Measurements from ENCODE around the gene OTUB1. TPM values are rescaled to one million over a fixed set of nuclear protein-coding genes. Genes with fewer than 3 reads are reported as not detected.
A peak's percentile ranks its signal among the peaks of the same experiment; 100 is the strongest.

The OTUB1 gene
- total and polyA plus RNA-seq, 7 experiments from 2014 or later: 59.4 to 125 (median 75.0) TPM

- intact Hi-C loops (cut with micrococcal nuclease): no loop called here
- no peak overlapping the region for H3K4me3 ChIP-seq (ENCODE audit: low read length)
- Mint-ChIP-seq H3K36me3 (peaks cover 0 to 12% (median 0%) of the 10 kb centered on the region in 5 donors), H3K27me3 (peaks cover 20 to 40% (median 33%) of the 10 kb centered on the region in 5 donors), H3K27ac (no peak overlapping the region), H3K9me3 (peaks cover 0 to 17% (median 0%) of the 10 kb centered on the region in 11 donors), H3K4me3 (peak overlapping the region in 1 of 10 donors; percentile 63), H3K4me1 (peaks cover 11 to 17% (median 14%) of the 10 kb centered on the region in 7 donors)
- H3K27ac ChIP-seq (ENCODE audit: low read depth, low read length): no peak overlapping the region
- H3K27me3 ChIP-seq (ENCODE audit: control insufficient read depth in 2 of 2, insufficient read depth in 2 of 2, low read length in 2 of 2): no peaks in the 10 kb centered on the region
- peaks cover 0 to 8% (median 0%) of the 10 kb centered on the region in 3 experiments for H3K9me3 ChIP-seq (ENCODE audit: control insufficient read depth in 2 of 3, low read length in 3 of 3)
- DNase-seq (no peak), ATAC-seq (no peak)
- ChIA-PET CTCF (no interaction called here), POLR2A (no interaction called here)
- no peaks in the 10 kb centered on the region for H3K4me1 ChIP-seq (ENCODE audit: control insufficient read depth in 2 of 2, insufficient read depth in 2 of 2, low read length in 2 of 2)
- no peaks in the 10 kb centered on the region for H3K36me3 ChIP-seq (ENCODE audit: control insufficient read depth in 2 of 3, insufficient read depth in 3 of 3, low read length in 3 of 3)
Observed at GRCh38 chr11:64006398-64006797, 20.2 kb downstream of the OTUB1 start.

GRCh38 chr11:64007160-64007628, 21.0 kb downstream of the OTUB1 start:
- POLR2A ChIA-PET: no interaction called here
- peak overlapping the region; percentile 20 for H3K4me3 ChIP-seq (ENCODE audit: low read length)

GRCh38 chr11:64007629-64008282, 21.5 kb downstream of the OTUB1 start:
- H3K27ac Mint-ChIP-seq: no peak overlapping the region
- no peaks in the 10 kb centered on the region for H3K36me3 ChIP-seq (ENCODE audit: control insufficient read depth in 2 of 3, insufficient read depth in 3 of 3, low read length in 3 of 3)
- H3K27me3 Mint-ChIP-seq: peaks cover 20 to 40% (median 32%) of the 10 kb centered on the region in 5 donors
- peak overlapping the region in 7 of 10 donors; percentile 18 to 81 (median 60) for H3K4me3 Mint-ChIP-seq
- H3K9me3 Mint-ChIP-seq: peaks cover 0 to 19% (median 0%) of the 10 kb centered on the region in 11 donors
- no peaks in the 10 kb centered on the region for H3K27me3 ChIP-seq (ENCODE audit: control insufficient read depth in 2 of 2, insufficient read depth in 2 of 2, low read length in 2 of 2)
- H3K36me3 Mint-ChIP-seq: peaks cover 0 to 12% (median 0%) of the 10 kb centered on the region in 5 donors
- H3K9me3 ChIP-seq (ENCODE audit: control insufficient read depth in 2 of 3, low read length in 3 of 3): peaks cover 0 to 8% (median 0%) of the 10 kb centered on the region in 3 experiments
- DNase-seq (no peak), ATAC-seq (peak; percentile 76)
- intact Hi-C loops (cut with micrococcal nuclease): no loop called here
- POLR2A ChIA-PET: no interaction called here
- H3K4me3 ChIP-seq (ENCODE audit: low read length): peak overlapping the region; percentile 20
- CTCF ChIA-PET: no interaction called here
- H3K27ac ChIP-seq (ENCODE audit: low read depth, low read length): no peak overlapping the region
- no peaks in the 10 kb centered on the region for H3K4me1 ChIP-seq (ENCODE audit: control insufficient read depth in 2 of 2, insufficient read depth in 2 of 2, low read length in 2 of 2)
- peaks cover 7 to 16% (median 12%) of the 10 kb centered on the region in 7 donors for H3K4me1 Mint-ChIP-seq

More at GRCh38 chr11:64007160-64007628, 21.0 kb downstream of the OTUB1 start:
- peaks cover 20 to 40% (median 32%) of the 10 kb centered on the region in 5 donors for H3K27me3 Mint-ChIP-seq
- peaks cover 0 to 12% (median 0%) of the 10 kb centered on the region in 5 donors for H3K36me3 Mint-ChIP-seq
- Histone ChIP-seq H3K27me3 (ENCODE audit: control insufficient read depth in 2 of 2, insufficient read depth in 2 of 2, low read length in 2 of 2) (no peaks in the 10 kb centered on the region), H3K27ac (ENCODE audit: low read depth, low read length) (no peak overlapping the region), H3K4me1 (ENCODE audit: control insufficient read depth in 2 of 2, insufficient read depth in 2 of 2, low read length in 2 of 2) (no peaks in the 10 kb centered on the region), H3K9me3 (ENCODE audit: control insufficient read depth in 2 of 3, low read length in 3 of 3) (peaks cover 0 to 8% (median 0%) of the 10 kb centered on the region in 3 experiments), H3K36me3 (ENCODE audit: control insufficient read depth in 2 of 3, insufficient read depth in 3 of 3, low read length in 3 of 3) (no peaks in the 10 kb centered on the region)
- intact Hi-C loops (cut with micrococcal nuclease): no loop called here
- peaks cover 0 to 19% (median 0%) of the 10 kb centered on the region in 11 donors for H3K9me3 Mint-ChIP-seq
- peaks cover 7 to 16% (median 12%) of the 10 kb centered on the region in 7 donors for H3K4me1 Mint-ChIP-seq
- no peak for DNase-seq
- H3K27ac Mint-ChIP-seq: peak overlapping the region in 1 of 9 donors; percentile 3
- CTCF ChIA-PET: no interaction called here
- peak overlapping the region in 9 of 10 donors; percentile 7 to 81 (median 55) for H3K4me3 Mint-ChIP-seq
- peak; percentile 62 for ATAC-seq

- POLR2A ChIA-PET: no interaction called here
- H3K27me3 ChIP-seq (ENCODE audit: control insufficient read depth in 2 of 2, insufficient read depth in 2 of 2, low read length in 2 of 2): no peaks in the 10 kb centered on the region
- peaks cover 0 to 19% (median 0%) of the 10 kb centered on the region in 11 donors for H3K9me3 Mint-ChIP-seq
- H3K36me3 ChIP-seq (ENCODE audit: control insufficient read depth in 2 of 3, insufficient read depth in 3 of 3, low read length in 3 of 3): no peaks in the 10 kb centered on the region
- peak overlapping the region in 5 of 10 donors; percentile 18 to 81 (median 63) for H3K4me3 Mint-ChIP-seq
- H3K4me1 ChIP-seq (ENCODE audit: control insufficient read depth in 2 of 2, insufficient read depth in 2 of 2, low read length in 2 of 2): no peaks in the 10 kb centered on the region
- peaks cover 0 to 12% (median 0%) of the 10 kb centered on the region in 5 donors for H3K36me3 Mint-ChIP-seq
- peaks cover 0 to 8% (median 0%) of the 10 kb centered on the region in 3 experiments for H3K9me3 ChIP-seq (ENCODE audit: control insufficient read depth in 2 of 3, low read length in 3 of 3)
- no peak overlapping the region for H3K4me3 ChIP-seq (ENCODE audit: low read length)
- DNase-seq (no peak), ATAC-seq (no peak)
- H3K27ac Mint-ChIP-seq: no peak overlapping the region
- H3K4me1 Mint-ChIP-seq: peaks cover 7 to 16% (median 12%) of the 10 kb centered on the region in 7 donors
- CTCF ChIA-PET: no interaction called here
- H3K27ac ChIP-seq (ENCODE audit: low read depth, low read length): no peak overlapping the region
- intact Hi-C loops (cut with micrococcal nuclease): no loop called here
- H3K27me3 Mint-ChIP-seq: peaks cover 20 to 40% (median 32%) of the 10 kb centered on the region in 5 donors
Observed at GRCh38 chr11:64008283-64008913, 22.2 kb downstream of the OTUB1 start.

GRCh38 chr11:64008914-64009633, 22.8 kb downstream of the OTUB1 start:
- ChIA-PET POLR2A (no interaction called here), CTCF (no interaction called here)
- no peak for DNase-seq
- Mint-ChIP-seq H3K27ac (no peak overlapping the region), H3K4me1 (peaks cover 7 to 16% (median 12%) of the 10 kb centered on the region in 7 donors), H3K36me3 (peaks cover 0 to 12% (median 0%) of the 10 kb centered on the region in 5 donors), H3K9me3 (peaks cover 0 to 19% (median 0%) of the 10 kb centered on the region in 11 donors), H3K4me3 (no peak overlapping the region), H3K27me3 (peaks cover 20 to 40% (median 32%) of the 10 kb centered on the region in 5 donors)
- H3K9me3 ChIP-seq (ENCODE audit: control insufficient read depth in 2 of 3, low read length in 3 of 3): peaks cover 0 to 8% (median 0%) of the 10 kb centered on the region in 3 experiments
- no peaks in the 10 kb centered on the region for H3K36me3 ChIP-seq (ENCODE audit: control insufficient read depth in 2 of 3, insufficient read depth in 3 of 3, low read length in 3 of 3)
- intact Hi-C loops (cut with micrococcal nuclease): no loop called here
- no peak overlapping the region for H3K27ac ChIP-seq (ENCODE audit: low read depth, low read length)
- no peaks in the 10 kb centered on the region for H3K4me1 ChIP-seq (ENCODE audit: control insufficient read depth in 2 of 2, insufficient read depth in 2 of 2, low read length in 2 of 2)
- no peak for ATAC-seq
- H3K4me3 ChIP-seq (ENCODE audit: low read length): no peak overlapping the region
- no peaks in the 10 kb centered on the region for H3K27me3 ChIP-seq (ENCODE audit: control insufficient read depth in 2 of 2, insufficient read depth in 2 of 2, low read length in 2 of 2)

GRCh38 chr11:64009710-64010109, 23.5 kb downstream of the OTUB1 start:
- CTCF ChIA-PET: no interaction called here
- H3K9me3 ChIP-seq (ENCODE audit: control insufficient read depth in 2 of 3, low read length in 3 of 3): peaks cover 0 to 8% (median 0%) of the 10 kb centered on the region in 3 experiments
- Mint-ChIP-seq H3K4me3 (no peak overlapping the region), H3K9me3 (peaks cover 0 to 19% (median 0%) of the 10 kb centered on the region in 11 donors), H3K27me3 (peaks cover 20 to 40% (median 32%) of the 10 kb centered on the region in 5 donors), H3K36me3 (peaks cover 0 to 12% (median 0%) of the 10 kb centered on the region in 5 donors), H3K27ac (no peak overlapping the region), H3K4me1 (peaks cover 7 to 16% (median 12%) of the 10 kb centered on the region in 7 donors)
- no peak overlapping the region for H3K27ac ChIP-seq (ENCODE audit: low read depth, low read length)
- intact Hi-C loops (cut with micrococcal nuclease): no loop called here
- H3K27me3 ChIP-seq (ENCODE audit: control insufficient read depth in 2 of 2, insufficient read depth in 2 of 2, low read length in 2 of 2): no peaks in the 10 kb centered on the region
- ATAC-seq: no peak
- no peaks in the 10 kb centered on the region for H3K36me3 ChIP-seq (ENCODE audit: control insufficient read depth in 2 of 3, insufficient read depth in 3 of 3, low read length in 3 of 3)
- no peak overlapping the region for H3K4me3 ChIP-seq (ENCODE audit: low read length)
- DNase-seq: no peak
- POLR2A ChIA-PET: no interaction called here
- H3K4me1 ChIP-seq (ENCODE audit: control insufficient read depth in 2 of 2, insufficient read depth in 2 of 2, low read length in 2 of 2): no peaks in the 10 kb centered on the region
